H1 (cell line): ENCODE measurements around the gene LIPA. TPM values are rescaled to one million over a fixed set of nuclear protein-coding genes. Genes with fewer than 3 reads are reported as not detected.

ENCODE experiments used
- CTCF ChIA-PET: fragments of 300-600 bp; sonication (Branson Sonifier 250); formaldehyde crosslinking; loops from one replicate; lab custom pipeline; 2021; ENCODE audit not compliant: partially characterized antibody; lab: Charles Lee
- POLR2A ChIA-PET: fragments of 300-600 bp; sonication (Branson Sonifier 250); formaldehyde crosslinking; loops from one replicate; lab custom pipeline; 2021; ENCODE audit warnings: inconsistent platforms; ENCODE audit not compliant: partially characterized antibody; lab: Charles Lee
- DNase-seq, 2 experiments: peaks; one replicate each; pipeline versions ENCODE4 v3.0.0 to v3.0.0-alpha.2; 2010 to 2022; ENCODE audit warnings: low spot score in 2 of 2, low read depth in 1 of 2, mixed read lengths in 1 of 2
- FAIRE-seq: peaks from 2 replicates; lab custom pipeline; 2011; peaks lifted over from hg19 to GRCh38; lab: Jason Lieb, UNC
- H2AFZ ChIP-seq: 2 replicates; pipeline ENCODE4 v1.8.1; 2012; ENCODE audit warnings: low read length, inconsistent platforms
- H2AK5ac ChIP-seq: 2 replicates; pipeline ENCODE4 v1.6.1; 2013; ENCODE audit warnings: low read depth, low read length
- H2BK120ac ChIP-seq: replicated peaks from 2 replicates; pipeline ENCODE3; 2013; ENCODE audit warnings: low read depth, low read length, inconsistent platforms
- H2BK12ac ChIP-seq: 2 replicates; pipeline ENCODE4 v1.6.1; 2013; ENCODE audit warnings: low read depth, low read length
- H2BK15ac ChIP-seq: 2 replicates; pipeline ENCODE4 v1.6.1; 2013; ENCODE audit warnings: low read length
- H2BK20ac ChIP-seq: 2 replicates; pipeline ENCODE4 v1.6.1; 2013; ENCODE audit warnings: low read length
- H2BK5ac ChIP-seq: 2 replicates; pipeline ENCODE4 v1.6.1; 2013; ENCODE audit warnings: low read depth, low read length
- H3K14ac ChIP-seq: 2 replicates; pipeline ENCODE4 v1.6.1; 2013; ENCODE audit warnings: inconsistent platforms; ENCODE audit not compliant: insufficient read length
- H3K18ac ChIP-seq: 2 replicates; pipeline ENCODE4 v1.6.1; 2013; ENCODE audit warnings: low read length; ENCODE audit errors: extremely low read depth
- H3K23ac ChIP-seq: 2 replicates; pipeline ENCODE4 v1.6.1; 2013; ENCODE audit warnings: inconsistent platforms; ENCODE audit not compliant: insufficient read length
- H3K23me2 ChIP-seq: 2 replicates; pipeline ENCODE4 v1.6.1; 2013; ENCODE audit warnings: low read depth, low read length
- H3K27ac ChIP-seq: 2 replicates; pipeline ENCODE4 v1.6.1; 2011; ENCODE audit warnings: low read depth, low read length, inconsistent platforms
- H3K27me3 ChIP-seq, 4 experiments: replicated peaks in 1 of 4; 1 replicate in 1 of 4; 2 replicates in 3 of 4; pipeline versions ENCODE4 v1.6.1 to v1.8.1; 2011 to 2013; ENCODE audit warnings: low read length in 3 of 4, mild to moderate bottlenecking in 3 of 4, inconsistent platforms in 2 of 4, mixed read lengths in 2 of 4, moderate library complexity in 1 of 4; ENCODE audit not compliant: control insufficient read depth in 3 of 4, insufficient read depth in 3 of 4; ENCODE audit errors: extremely low read depth in 1 of 4
- H3K36me3 ChIP-seq, 4 experiments: 2 replicates each; pipeline versions ENCODE4 v1.6.1 to v1.8.1; 2011 to 2013; ENCODE audit warnings: mild to moderate bottlenecking in 4 of 4, low read length in 3 of 4, moderate library complexity in 2 of 4, control low read depth in 1 of 4, inconsistent platforms in 1 of 4; ENCODE audit not compliant: insufficient read depth in 4 of 4, control insufficient read depth in 2 of 4
- H3K4ac ChIP-seq: replicated peaks from 2 replicates; pipeline ENCODE3; 2013; ENCODE audit warnings: low read length, low read depth, mixed read lengths, inconsistent platforms; ENCODE audit not compliant: insufficient read length
- H3K4me1 ChIP-seq, 4 experiments: replicated peaks in 1 of 4; 1 replicate in 1 of 4; 2 replicates in 3 of 4; pipeline versions ENCODE4 v1.6.1 to v1.8.1; 2011 to 2013; ENCODE audit warnings: low read length in 3 of 4, inconsistent platforms in 2 of 4, mixed read lengths in 1 of 4; ENCODE audit not compliant: insufficient read depth in 4 of 4, control insufficient read depth in 3 of 4
- H3K4me2 ChIP-seq, 2 experiments: 2 replicates each; pipeline versions ENCODE4 v1.6.1 to v1.8.1; 2011 to 2013; ENCODE audit warnings: low read depth in 2 of 2, low read length in 2 of 2, control low read depth in 1 of 2, inconsistent platforms in 1 of 2, mild to moderate bottlenecking in 1 of 2; ENCODE audit not compliant: insufficient read depth in 1 of 2
- H3K4me3 ChIP-seq, 4 experiments: fragments of 200-600, 300-600 bp in 1 of 4; sonication (generic), shearing (Covaris generic), sonication (Bioruptor Twin) in 1 of 4; 2 replicates each; pipeline versions ENCODE4 v1.5.1 to v1.8.1; 2011 to 2016; ENCODE audit warnings: low read length in 4 of 4, low read depth in 3 of 4, control low read depth in 2 of 4, inconsistent platforms in 2 of 4, mild to moderate bottlenecking in 2 of 4, mixed read lengths in 1 of 4, moderate library complexity in 1 of 4; ENCODE audit not compliant: insufficient read depth in 2 of 4; ENCODE audit errors: extremely low read depth in 1 of 4
- H3K56ac ChIP-seq: replicated peaks from 2 replicates; pipeline ENCODE3; 2013; ENCODE audit warnings: low read depth, mild to moderate bottlenecking, mixed read lengths, low read length, inconsistent platforms; ENCODE audit not compliant: insufficient read length
- H3K79me1 ChIP-seq: 2 replicates; pipeline ENCODE4 v1.6.1; 2013; ENCODE audit warnings: low read depth, low read length, control low read depth
- H3K79me2 ChIP-seq, 2 experiments: 2 replicates each; pipeline versions ENCODE4 v1.6.1 to v1.8.1; 2012 to 2013; ENCODE audit warnings: low read length in 2 of 2, mild to moderate bottlenecking in 2 of 2, inconsistent platforms in 1 of 2; ENCODE audit not compliant: insufficient read depth in 2 of 2, control insufficient read depth in 1 of 2
- H3K9ac ChIP-seq, 4 experiments: replicated peaks in 1 of 4; 1 replicate in 1 of 4; 2 replicates in 3 of 4; pipeline versions ENCODE4 v1.6.1 to v1.8.1; 2011 to 2013; ENCODE audit warnings: low read depth in 3 of 4, low read length in 3 of 4, control low read depth in 2 of 4, mild to moderate bottlenecking in 2 of 4, moderate library complexity in 2 of 4, inconsistent platforms in 1 of 4; ENCODE audit errors: extremely low read depth in 1 of 4
- H3K9me3 ChIP-seq, 2 experiments: 2 replicates each; pipeline versions ENCODE4 v1.6.1 to v1.8.1; 2012 to 2013; ENCODE audit warnings: mild to moderate bottlenecking in 2 of 2, moderate library complexity in 2 of 2, control low read depth in 1 of 2, inconsistent platforms in 1 of 2, low read depth in 1 of 2, low read length in 1 of 2, mixed read lengths in 1 of 2; ENCODE audit not compliant: insufficient read depth in 2 of 2
- H4K20me1 ChIP-seq, 2 experiments: replicated peaks in 1 of 2; 2 replicates each; pipeline versions ENCODE3 to v1.8.1; 2011 to 2013; ENCODE audit warnings: inconsistent platforms in 2 of 2, low read length in 2 of 2, mild to moderate bottlenecking in 1 of 2; ENCODE audit not compliant: insufficient read depth in 2 of 2, control insufficient read depth in 1 of 2
- H4K5ac ChIP-seq: 2 replicates; pipeline ENCODE4 v1.6.1; 2013; ENCODE audit warnings: low read length, low read depth, mixed read lengths, inconsistent platforms; ENCODE audit not compliant: insufficient read length
- H4K8ac ChIP-seq: 2 replicates; pipeline ENCODE4 v1.8.0; 2013; ENCODE audit warnings: mild to moderate bottlenecking, moderate library complexity, low read length, inconsistent platforms; ENCODE audit not compliant: insufficient read depth; ENCODE audit errors: extremely low read depth
- H4K91ac ChIP-seq: replicated peaks from 2 replicates; pipeline ENCODE3; 2013; ENCODE audit warnings: low read length, mixed read lengths, inconsistent platforms; ENCODE audit not compliant: insufficient read length
- ATF3 ChIP-seq: IDR thresholded peaks from 2 replicates; pipeline ENCODE4 v1.6.1; 2011; ENCODE audit warnings: low read depth, mild to moderate bottlenecking, low read length; ENCODE audit not compliant: insufficient read depth
- CREB1 ChIP-seq: IDR thresholded peaks from 2 replicates; pipeline ENCODE4 v1.6.1; 2012; ENCODE audit warnings: inconsistent platforms
- GABPA ChIP-seq: IDR thresholded peaks from 2 replicates; pipeline ENCODE4 v1.6.1; 2011; ENCODE audit warnings: mild to moderate bottlenecking, low read length, moderate library complexity, borderline replicate concordance; ENCODE audit not compliant: insufficient read depth
- RAD21 ChIP-seq, 2 experiments: IDR thresholded peaks in 1 of 2; conservative IDR thresholded peaks in 1 of 2; 2 replicates each; pipeline ENCODE4 v1.6.1; 2011; ENCODE audit warnings: low read depth in 2 of 2, low read length in 2 of 2, improper control_type of control experiment in 1 of 2, inconsistent platforms in 1 of 2, mild to moderate bottlenecking in 1 of 2, moderate library complexity in 1 of 2
- RBBP5 ChIP-seq: IDR thresholded peaks from 2 replicates; pipeline ENCODE4 v1.7.1; 2012; ENCODE audit warnings: low read depth, mild to moderate bottlenecking, inconsistent platforms, low read length, moderate library complexity, borderline replicate concordance
- WGBS, 2 experiments: shearing (Covaris generic) in 1 of 2; methylation state at CpG; one replicate each; pipeline versions ENCODE4 v1.1.6 to v1.1.7; 2013 to 2015; ENCODE audit warnings: low lambda C conversion rate in 2 of 2, mixed read lengths in 2 of 2, inconsistent platforms in 1 of 2, low coverage in 1 of 2, missing lambda C conversion rate in 1 of 2; ENCODE audit not compliant: insufficient replicate concordance in 2 of 2, insufficient coverage in 1 of 2, insufficient read length in 1 of 2; ENCODE audit errors: extremely low coverage in 1 of 2, missing lambda C conversion rate in 1 of 2; 5-methylcytosine and 5-hydroxymethylcytosine counted together
- polyA plus RNA-seq, 7 experiments: library from polyadenylated mRNA; depleted of rRNA in 3 of 7; stranded (reverse) in 5 of 7; unstranded in 2 of 7; fragments of >200 nt in 5 of 7; fragments of 200-250 nt in 2 of 7; gene quantifications; 1 replicate in 5 of 7; 2 replicates in 1 of 7; 4 replicates in 1 of 7; pipeline versions ENCODE4 v1.2.1 to v1.2.3, GENCODE V29; 2011 to 2013; ENCODE audit warnings: missing spikeins in 2 of 7, mixed read lengths in 2 of 7
- total RNA-seq: library from RNA; stranded (reverse); fragmentation: NEBNext Ultra II Directional; extraction: Animal tissue kit (Norgen Biotek cat#: 25700); gene quantifications from 2 replicates; pipeline ENCODE4 v1.2.1, GENCODE V29; 2021

The LIPA gene
- total and polyA plus RNA-seq, 2 of the 8 experiments (the other 6 are each of a cell fraction or from before 2014, with no cell fraction given): 18.1 to 32.4 TPM

GRCh38 chr10:89240519-89240918 is 11.1 kb downstream of the LIPA start:
- Histone ChIP-seq H2BK5ac (no peak overlapping the region), H4K91ac (no peak overlapping the region), H3K4me2 (no peak overlapping the region; a peak in 1 of 4 replicates), H4K20me1 (no peaks in the 10 kb centered on the region), H2AK5ac (no peak overlapping the region), H4K5ac (no peak overlapping the region), H3K14ac (no peak overlapping the region), H3K23ac (no peak overlapping the region), H3K36me3 (no peaks in the 10 kb centered on the region; a peak in 1 of 8 replicates), H3K56ac (no peak overlapping the region), H3K4me3 (no peak overlapping the region), H2BK20ac (no peak overlapping the region), H3K27ac (no peak overlapping the region), H4K8ac (no peak overlapping the region), H2BK12ac (no peak overlapping the region), H2BK15ac (no peak overlapping the region), H3K4me1 (peaks cover 3 to 16% (median 12%) of the 10 kb centered on the region in 4 experiments; a peak in 5 of 7 replicates), H3K4ac (no peak overlapping the region), H3K23me2 (no peaks in the 10 kb centered on the region), H3K27me3 (no peaks in the 10 kb centered on the region), H3K79me2 (no peaks in the 10 kb centered on the region), H2AFZ (no peak overlapping the region), H3K18ac (no peak overlapping the region), H3K79me1 (no peaks in the 10 kb centered on the region), H2BK120ac (no peak overlapping the region), H3K9ac (no peak overlapping the region), H3K9me3 (no peaks in the 10 kb centered on the region)
- no peak for DNase-seq
- POLR2A ChIA-PET: interaction anchor here (1.0 kb wide), 1 partner anchor 11 kb away, joined by 4 read pairs; the partner anchor contains the start of gene LIPA
- FAIRE-seq: no peak
- CTCF ChIA-PET: interaction anchor here (1.0 to 2.5 kb wide), 9 partner anchors 9 to 225 kb away, joined by 3 to 12 read pairs (median 4); partner anchors contain the start of gene LIPA
- WGBS, 2 experiments: 55% methylated on average over 3 of the region's 3 CpGs; no CpG with 5 or more reads in 1 of the 2 experiments
- no peak for TF ChIP-seq RAD21 (IDR thresholded peaks at IDR 0.05 in 1 of 2, conservative IDR thresholded peaks at IDR 0.05 in 1 of 2; ENCODE audit: low read depth in 2 of 2, low read length in 2 of 2)
- TF ChIP-seq ATF3: no peak
- TF ChIP-seq GABPA: no peak
- TF ChIP-seq CREB1: no peak
- no peak for TF ChIP-seq RBBP5
